ENCODE results near the gene SLC6A4.
"Not testable (repeated sequence)": the region's sequence is repeated elsewhere in the genome, so short reads cannot be mapped to it uniquely, and the experiment has no call there.

The SLC6A4 gene

DNA sequence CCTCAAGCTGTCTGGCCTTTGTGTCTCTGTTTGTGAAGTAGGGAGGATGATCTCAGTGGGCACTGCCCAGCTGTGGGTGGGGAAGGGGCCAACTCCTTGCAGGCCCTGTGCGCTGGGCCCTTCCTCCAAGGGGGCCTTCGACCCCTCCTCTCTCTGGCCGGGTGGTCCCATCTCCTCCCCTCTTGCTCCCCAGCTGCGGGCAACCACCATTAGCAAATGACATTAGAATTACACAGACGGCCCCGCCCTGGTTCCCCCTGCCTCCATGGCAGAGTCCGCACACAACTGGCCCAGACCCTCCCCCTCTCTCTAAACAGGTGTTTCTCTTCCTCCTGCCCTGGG, 2.5 kb upstream of the SLC6A4 start:
- peaks cover 62% of the 10 kb centered on the region for H3K27me3 ChIP-seq (ENCODE audit: control insufficient read depth, insufficient read depth, low read length)
- peaks cover 14% of the 10 kb centered on the region for H3K4me1 ChIP-seq (ENCODE audit: control insufficient read depth, insufficient read depth, low read length)
- no peak overlapping the region for H3K4me2 ChIP-seq (ENCODE audit: low read length)
- H3K9me3 ChIP-seq (replicated peaks; ENCODE audit: low read length), result no peaks in the 10 kb centered on the region
- H3K9ac ChIP-seq (ENCODE audit: low read depth, low read length), result no peak overlapping the region
- no peak overlapping the region for H3K4me3 ChIP-seq (ENCODE audit: low read length)
- H3K36me3 ChIP-seq (ENCODE audit: insufficient read depth, low read length), result no peaks in the 10 kb centered on the region

DNA sequence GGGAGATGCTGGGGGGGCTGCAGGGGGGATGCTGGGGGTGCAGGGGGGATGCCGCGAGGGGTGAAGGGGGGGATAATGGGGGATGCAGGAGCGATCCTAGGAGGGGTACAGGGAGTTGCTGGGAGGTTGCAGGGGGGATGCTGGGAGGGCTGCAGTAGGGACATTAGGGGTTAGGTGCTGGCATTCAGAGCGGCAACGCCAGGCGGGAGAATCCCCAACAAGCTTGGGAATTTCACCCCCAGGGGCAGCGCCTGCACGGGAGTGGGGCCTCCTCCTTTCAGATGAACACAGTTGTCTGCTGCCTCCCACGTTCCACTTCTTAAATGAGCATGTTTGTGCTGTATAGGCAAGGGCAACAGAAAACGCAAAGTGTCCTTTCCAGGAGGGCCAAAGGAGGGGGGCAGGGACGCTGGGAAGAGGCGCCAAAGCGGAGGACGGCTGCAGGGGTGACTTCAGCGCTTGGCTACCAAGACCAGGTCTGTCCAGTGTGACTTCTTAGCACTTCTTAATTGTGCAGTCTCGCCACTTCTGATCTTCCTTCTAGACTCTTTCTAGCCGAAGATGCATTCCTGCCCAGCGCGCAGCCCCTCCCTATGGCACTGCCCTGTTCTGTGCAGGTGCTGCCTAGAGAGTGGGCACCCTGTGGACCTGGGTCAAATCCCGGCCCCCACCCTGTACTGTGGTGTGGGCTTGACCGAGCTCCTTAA, 2.0 kb upstream of the SLC6A4 start:
- Histone ChIP-seq H3K27me3 (ENCODE audit: control insufficient read depth, insufficient read depth, low read length) (peaks cover 67% of the 10 kb centered on the region), H3K4me1 (ENCODE audit: control insufficient read depth, insufficient read depth, low read length) (peaks cover 14% of the 10 kb centered on the region), H3K9ac (ENCODE audit: low read depth, low read length) (no peak overlapping the region), H3K36me3 (ENCODE audit: insufficient read depth, low read length) (no peaks in the 10 kb centered on the region), H3K4me3 (ENCODE audit: low read length) (no peak overlapping the region), H3K9me3 (replicated peaks; ENCODE audit: low read length) (no peaks in the 10 kb centered on the region), H3K4me2 (ENCODE audit: low read length) (peak overlapping the region; percentile 18)

GRCh38 chr17:30236766-30237165, 1.3 kb upstream of the SLC6A4 start:
- H3K9me3 ChIP-seq (replicated peaks; ENCODE audit: low read length), result no peaks in the 10 kb centered on the region
- H3K4me1 ChIP-seq (ENCODE audit: control insufficient read depth, insufficient read depth, low read length), result peaks cover 14% of the 10 kb centered on the region
- no peak overlapping the region for H3K9ac ChIP-seq (ENCODE audit: low read depth, low read length)
- H3K27me3 ChIP-seq (ENCODE audit: control insufficient read depth, insufficient read depth, low read length), result peaks cover 74% of the 10 kb centered on the region
- H3K36me3 ChIP-seq (ENCODE audit: insufficient read depth, low read length), result no peaks in the 10 kb centered on the region
- peak overlapping the region; percentile 39 for H3K4me3 ChIP-seq (ENCODE audit: low read length)
- H3K4me2 ChIP-seq (ENCODE audit: low read length), result peak overlapping the region; percentile 72

- H3K4me2 ChIP-seq (ENCODE audit: low read length), result peak overlapping the region; percentile 93
- peaks cover 78% of the 10 kb centered on the region for H3K27me3 ChIP-seq (ENCODE audit: control insufficient read depth, insufficient read depth, low read length)
- no peak overlapping the region for H3K9ac ChIP-seq (ENCODE audit: low read depth, low read length)
- no peaks in the 10 kb centered on the region for H3K9me3 ChIP-seq (replicated peaks; ENCODE audit: low read length)
- H3K4me1 ChIP-seq (ENCODE audit: control insufficient read depth, insufficient read depth, low read length), result peaks cover 14% of the 10 kb centered on the region
- no peaks in the 10 kb centered on the region for H3K36me3 ChIP-seq (ENCODE audit: insufficient read depth, low read length)
- peak overlapping the region; percentile 60 for H3K4me3 ChIP-seq (ENCODE audit: low read length)
These were observed 764 bp upstream of the SLC6A4 start for GRCh38 chr17:30236297-30236624.

DNA sequence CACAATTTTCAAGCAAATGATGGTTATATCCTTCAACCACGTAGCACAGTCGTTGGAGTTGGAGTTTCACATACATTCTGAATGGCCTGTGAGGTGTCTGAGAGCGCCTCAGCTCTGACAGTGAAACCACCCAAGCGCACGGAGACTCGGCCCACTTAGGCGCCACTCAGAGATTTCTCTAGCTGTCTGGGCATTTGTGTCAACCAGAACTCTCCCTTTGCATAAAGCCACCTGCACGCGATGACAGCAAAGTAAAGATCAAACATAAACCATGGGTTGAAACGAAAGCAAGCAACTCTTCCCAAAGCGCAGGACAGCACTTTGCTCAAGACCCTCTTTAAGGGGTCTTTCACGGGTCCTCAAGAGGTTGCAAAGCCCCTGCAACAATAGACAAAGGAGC, 533 bp downstream of the SLC6A4 start:
- Histone ChIP-seq H3K9me3 (replicated peaks; ENCODE audit: low read length) (no peaks in the 10 kb centered on the region), H3K4me2 (ENCODE audit: low read length) (peak overlapping the region; percentile 93), H3K4me1 (ENCODE audit: control insufficient read depth, insufficient read depth, low read length) (peaks cover 14% of the 10 kb centered on the region), H3K27me3 (ENCODE audit: control insufficient read depth, insufficient read depth, low read length) (peaks cover 89% of the 10 kb centered on the region), H3K9ac (ENCODE audit: low read depth, low read length) (no peak overlapping the region), H3K36me3 (ENCODE audit: insufficient read depth, low read length) (no peaks in the 10 kb centered on the region), H3K4me3 (ENCODE audit: low read length) (peak overlapping the region; percentile 60)

GRCh38 chr17:30234296-30234695, 1.2 kb downstream of the SLC6A4 start:
- no peak overlapping the region for H3K4me3 ChIP-seq (ENCODE audit: low read length)
- H3K4me2 ChIP-seq (ENCODE audit: low read length), result no peak overlapping the region
- no peaks in the 10 kb centered on the region for H3K9me3 ChIP-seq (replicated peaks; ENCODE audit: low read length)
- H3K9ac ChIP-seq (ENCODE audit: low read depth, low read length), result no peak overlapping the region
- H3K36me3 ChIP-seq (ENCODE audit: insufficient read depth, low read length), result no peaks in the 10 kb centered on the region
- H3K4me1 ChIP-seq (ENCODE audit: control insufficient read depth, insufficient read depth, low read length), result peaks cover 14% of the 10 kb centered on the region
- H3K27me3 ChIP-seq (ENCODE audit: control insufficient read depth, insufficient read depth, low read length), result peaks cover 88% of the 10 kb centered on the region

GRCh38 chr17:30232824-30233427, 2.6 kb downstream of the SLC6A4 start:
- peaks cover 88% of the 10 kb centered on the region for H3K27me3 ChIP-seq (ENCODE audit: control insufficient read depth, insufficient read depth, low read length)
- no peak overlapping the region for H3K4me2 ChIP-seq (ENCODE audit: low read length)
- no peaks in the 10 kb centered on the region for H3K9me3 ChIP-seq (replicated peaks; ENCODE audit: low read length)
- no peak overlapping the region for H3K4me3 ChIP-seq (ENCODE audit: low read length)
- no peak overlapping the region for H3K9ac ChIP-seq (ENCODE audit: low read depth, low read length)
- H3K36me3 ChIP-seq (ENCODE audit: insufficient read depth, low read length), result no peaks in the 10 kb centered on the region
- H3K4me1 ChIP-seq (ENCODE audit: control insufficient read depth, insufficient read depth, low read length), result peaks cover 14% of the 10 kb centered on the region

GRCh38 chr17:30232015-30232823, 3.3 kb downstream of the SLC6A4 start:
- H3K9me3 ChIP-seq (replicated peaks; ENCODE audit: low read length), result no peaks in the 10 kb centered on the region
- H3K36me3 ChIP-seq (ENCODE audit: insufficient read depth, low read length), result no peaks in the 10 kb centered on the region
- peaks cover 86% of the 10 kb centered on the region for H3K27me3 ChIP-seq (ENCODE audit: control insufficient read depth, insufficient read depth, low read length)
- H3K9ac ChIP-seq (ENCODE audit: low read depth, low read length), result no peak overlapping the region
- H3K4me3 ChIP-seq (ENCODE audit: low read length), result no peak overlapping the region
- no peak overlapping the region for H3K4me2 ChIP-seq (ENCODE audit: low read length)
- peaks cover 14% of the 10 kb centered on the region for H3K4me1 ChIP-seq (ENCODE audit: control insufficient read depth, insufficient read depth, low read length)

- no peaks in the 10 kb centered on the region for H3K9me3 ChIP-seq (replicated peaks; ENCODE audit: low read length)
- no peak overlapping the region for H3K4me3 ChIP-seq (ENCODE audit: low read length)
- peaks cover 84% of the 10 kb centered on the region for H3K27me3 ChIP-seq (ENCODE audit: control insufficient read depth, insufficient read depth, low read length)
- H3K9ac ChIP-seq (ENCODE audit: low read depth, low read length), result no peak overlapping the region
- no peak overlapping the region for H3K4me2 ChIP-seq (ENCODE audit: low read length)
- H3K36me3 ChIP-seq (ENCODE audit: insufficient read depth, low read length), result no peaks in the 10 kb centered on the region
- peaks cover 6% of the 10 kb centered on the region for H3K4me1 ChIP-seq (ENCODE audit: control insufficient read depth, insufficient read depth, low read length)
These were observed 4.8 kb downstream of the SLC6A4 start for GRCh38 chr17:30230596-30231125.

- peaks cover 84% of the 10 kb centered on the region for H3K27me3 ChIP-seq (ENCODE audit: control insufficient read depth, insufficient read depth, low read length)
- H3K9ac ChIP-seq (ENCODE audit: low read depth, low read length); H3K36me3 ChIP-seq (ENCODE audit: insufficient read depth, low read length); H3K4me2 ChIP-seq (ENCODE audit: low read length); H3K4me1 ChIP-seq (ENCODE audit: control insufficient read depth, insufficient read depth, low read length); H3K9me3 ChIP-seq (replicated peaks; ENCODE audit: low read length); H3K4me3 ChIP-seq (ENCODE audit: low read length): not testable (repeated sequence)
These were observed 5.5 kb downstream of the SLC6A4 start for GRCh38 chr17:30230009-30230408.

DNA sequence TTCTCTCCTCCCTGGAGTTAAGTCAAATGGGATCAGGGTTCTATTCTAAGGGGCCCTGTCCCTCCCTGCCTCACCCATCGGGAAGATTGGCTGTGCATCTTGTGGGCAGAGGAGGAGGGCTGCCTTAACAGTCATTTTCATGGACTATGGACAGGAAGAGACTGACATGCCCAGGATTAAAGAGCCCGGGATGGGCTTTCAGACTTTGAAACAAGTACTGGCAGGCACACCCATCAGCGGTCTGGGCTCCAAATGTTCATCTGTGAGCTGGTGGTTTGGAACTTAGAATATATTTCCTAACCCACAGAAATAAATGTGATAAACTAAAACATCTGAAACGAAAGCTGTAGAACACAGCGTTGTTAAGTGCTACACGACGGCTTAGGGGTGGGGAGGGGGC, 6.5 kb downstream of the SLC6A4 start:
- H3K4me1 ChIP-seq (ENCODE audit: control insufficient read depth, insufficient read depth, low read length), result no peaks in the 10 kb centered on the region
- no peak overlapping the region for H3K4me3 ChIP-seq (ENCODE audit: low read length)
- H3K9me3 ChIP-seq (replicated peaks; ENCODE audit: low read length), result no peaks in the 10 kb centered on the region
- H3K36me3 ChIP-seq (ENCODE audit: insufficient read depth, low read length), result no peaks in the 10 kb centered on the region
- no peak overlapping the region for H3K9ac ChIP-seq (ENCODE audit: low read depth, low read length)
- H3K27me3 ChIP-seq (ENCODE audit: control insufficient read depth, insufficient read depth, low read length), result peaks cover 80% of the 10 kb centered on the region
- H3K4me2 ChIP-seq (ENCODE audit: low read length), result no peak overlapping the region

Measured in skeletal muscle satellite cell (primary cell).